ENCODE data around the gene STK17A. TPM values are rescaled to one million over a fixed set of nuclear protein-coding genes. Genes with fewer than 3 reads are reported as not detected.

The STK17A gene
- total RNA-seq, 1 donor from 2014 or later: 16.7 TPM

DNA sequence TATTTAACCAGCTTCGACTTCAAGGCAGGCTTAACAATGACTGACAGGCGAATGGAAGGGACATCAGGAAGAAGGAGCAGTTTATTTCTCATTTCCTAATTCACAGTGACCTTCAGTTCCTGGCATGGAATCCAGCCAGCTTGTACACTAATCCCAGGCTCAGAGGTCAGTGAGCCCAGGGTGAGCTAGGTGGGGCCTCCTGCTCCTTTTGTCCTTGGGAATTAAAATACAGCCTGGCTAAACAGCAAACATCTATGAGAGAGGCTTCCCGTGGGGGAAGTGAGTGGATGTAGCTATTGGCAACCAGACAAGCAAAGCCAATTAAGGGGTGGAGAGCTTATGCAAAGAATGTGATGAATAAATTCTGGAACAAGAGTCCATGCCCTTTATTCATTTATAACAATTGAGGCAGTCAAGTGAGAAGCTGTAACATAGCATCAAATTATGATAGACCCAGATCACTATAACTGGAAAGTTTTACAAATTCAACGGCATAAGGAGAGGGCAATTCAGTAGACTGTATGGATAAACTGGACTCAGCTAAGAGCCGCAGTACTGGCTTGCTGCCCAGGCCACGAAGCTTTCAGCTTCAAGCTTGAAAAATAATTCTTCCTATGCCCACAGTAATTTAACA, 57.1 kb downstream of the STK17A start:
- no peak for DNase-seq (ENCODE audit: extremely low spot score in 2 of 2)
- Histone ChIP-seq H3K27ac (peak overlapping the region; percentile 27), H3K9me3 (no peaks in the 10 kb centered on the region), H3K36me3 (no peaks in the 10 kb centered on the region), H3K4me1 (peaks cover 18% of the 10 kb centered on the region), H3K27me3 (no peaks in the 10 kb centered on the region), H3K4me3 (no peak overlapping the region)
- intact Hi-C loops (cut with DNase I): loop anchor here (10.0 kb wide), 1 partner anchor 55 kb away; the partner anchor contains the start of gene STK17A
- TF ChIP-seq POLR2AphosphoS5 (IDR thresholded peaks at IDR 0.05; ENCODE audit: insufficient read depth in 1 of 2, low read depth in 1 of 2) (peak in 1 of 2 donors; percentile 70), POLR2A (IDR thresholded peaks at IDR 0.05) (no peak)

DNA sequence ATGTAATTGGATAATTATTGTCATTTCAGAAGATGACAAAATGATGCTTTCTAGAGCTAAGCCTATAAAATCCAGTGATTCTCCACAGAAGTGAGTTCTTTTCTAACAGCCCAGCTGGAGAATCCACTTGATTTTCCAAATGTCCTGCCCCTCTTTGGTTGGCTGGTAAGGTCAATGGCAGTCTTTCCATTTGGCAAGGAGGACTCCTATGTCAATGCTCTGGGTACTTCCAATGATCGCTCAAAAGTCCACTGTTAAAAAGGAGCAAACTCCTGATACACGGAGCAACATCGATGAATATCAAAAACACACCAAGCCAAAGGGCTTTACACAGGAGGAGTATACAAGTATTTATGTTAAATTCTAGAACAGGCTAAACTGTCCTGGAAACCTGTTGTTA, 57.8 kb downstream of the STK17A start:
- DNase-seq (ENCODE audit: extremely low spot score in 2 of 2): no peak
- no peaks in the 10 kb centered on the region for H3K27me3 ChIP-seq
- peak overlapping the region; percentile 27 for H3K27ac ChIP-seq
- no peaks in the 10 kb centered on the region for H3K36me3 ChIP-seq
- H3K4me1 ChIP-seq: peaks cover 25% of the 10 kb centered on the region
- H3K9me3 ChIP-seq: no peaks in the 10 kb centered on the region
- TF ChIP-seq CTCF (IDR thresholded peaks at IDR 0.05): no peak
- TF ChIP-seq POLR2AphosphoS5 (IDR thresholded peaks at IDR 0.05; ENCODE audit: insufficient read depth in 1 of 2, low read depth in 1 of 2): no peak
- no peak for TF ChIP-seq POLR2A (IDR thresholded peaks at IDR 0.05)
- intact Hi-C loops (cut with DNase I): loop anchor here (10.0 kb wide), 1 partner anchor 56 kb away; the partner anchor contains the start of gene STK17A
- H3K4me3 ChIP-seq: no peak overlapping the region

DNA sequence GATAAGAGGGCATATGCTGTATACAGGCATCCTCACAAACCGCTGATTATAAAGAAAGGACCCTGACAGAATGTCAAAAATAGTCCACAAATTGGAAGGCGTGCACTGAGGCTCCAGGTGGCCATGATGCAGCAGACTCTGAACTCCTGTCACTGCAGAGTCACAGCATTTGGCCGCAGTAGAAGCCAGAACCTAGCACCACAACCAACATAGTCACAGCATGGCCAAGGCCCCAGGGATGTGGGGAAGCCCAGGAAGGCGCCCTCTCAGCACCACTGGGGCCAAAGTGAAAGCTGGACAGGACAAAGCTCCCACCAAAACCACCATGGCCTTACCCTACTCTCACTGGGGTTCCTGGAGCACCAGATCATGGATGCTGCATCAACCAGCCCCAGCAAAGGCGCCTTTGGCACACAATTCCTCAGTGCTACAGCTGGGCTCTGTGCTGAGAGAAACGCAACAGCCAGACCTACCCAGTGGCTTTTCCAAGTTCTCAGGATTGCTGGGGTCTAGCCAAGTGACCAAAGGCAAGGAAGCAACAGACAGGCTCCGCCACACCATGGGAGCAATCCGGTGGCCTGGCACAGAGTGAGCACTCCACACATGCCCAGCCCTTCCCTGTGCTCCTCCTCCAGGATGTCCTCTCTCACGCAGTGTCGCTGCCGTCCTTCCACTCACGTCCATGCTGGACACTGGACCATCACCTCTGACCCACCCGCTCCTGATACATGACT, 60.2 kb downstream of the STK17A start:
- Histone ChIP-seq H3K4me3 (no peak overlapping the region), H3K4me1 (peaks cover 49% of the 10 kb centered on the region), H3K9me3 (no peaks in the 10 kb centered on the region), H3K36me3 (no peaks in the 10 kb centered on the region), H3K27ac (no peak overlapping the region), H3K27me3 (no peaks in the 10 kb centered on the region)
- TF ChIP-seq POLR2AphosphoS5 (IDR thresholded peaks at IDR 0.05; ENCODE audit: insufficient read depth in 1 of 2, low read depth in 1 of 2) (no peak), POLR2A (IDR thresholded peaks at IDR 0.05) (no peak), CTCF (IDR thresholded peaks at IDR 0.05) (no peak)
- intact Hi-C loops (cut with DNase I): loop anchor here (10.0 kb wide), 1 partner anchor 58 kb away; the partner anchor contains the start of gene STK17A
- DNase-seq (ENCODE audit: extremely low spot score in 2 of 2): no peak

GRCh38 chr7:43643846-43644245, 60.9 kb downstream of the STK17A start:
- no peak overlapping the region for H3K27ac ChIP-seq
- peaks cover 56% of the 10 kb centered on the region for H3K4me1 ChIP-seq
- H3K9me3 ChIP-seq: no peaks in the 10 kb centered on the region
- intact Hi-C loops (cut with DNase I): loop anchor here (10.0 kb wide), 1 partner anchor 59 kb away; the partner anchor contains the start of gene STK17A
- H3K4me3 ChIP-seq: no peak overlapping the region
- DNase-seq (ENCODE audit: extremely low spot score in 2 of 2): no peak
- H3K27me3 ChIP-seq: no peaks in the 10 kb centered on the region
- no peak for TF ChIP-seq CTCF (IDR thresholded peaks at IDR 0.05)
- no peak for TF ChIP-seq POLR2A (IDR thresholded peaks at IDR 0.05)
- H3K36me3 ChIP-seq: no peaks in the 10 kb centered on the region

- H3K4me1 ChIP-seq: peaks cover 60% of the 10 kb centered on the region
- intact Hi-C loops (cut with DNase I): loop anchor here (10.0 kb wide), 1 partner anchor 61 kb away; the partner anchor contains the start of gene STK17A
- no peaks in the 10 kb centered on the region for H3K9me3 ChIP-seq
- no peak overlapping the region for H3K4me3 ChIP-seq
- DNase-seq (ENCODE audit: extremely low spot score in 2 of 2): no peak
- H3K27me3 ChIP-seq: no peaks in the 10 kb centered on the region
- peak overlapping the region; percentile 92 for H3K27ac ChIP-seq
- H3K36me3 ChIP-seq: no peaks in the 10 kb centered on the region
- TF ChIP-seq POLR2AphosphoS5 (IDR thresholded peaks at IDR 0.05; ENCODE audit: insufficient read depth in 1 of 2, low read depth in 1 of 2) (no peak), POLR2A (IDR thresholded peaks at IDR 0.05) (no peak), CTCF (IDR thresholded peaks at IDR 0.05) (no peak)
Observed at GRCh38 chr7:43645699-43646226, 62.9 kb downstream of the STK17A start.
